ENCODE measurements around the gene FRMD1. TPM values are rescaled to one million over a fixed set of nuclear protein-coding genes. Genes with fewer than 3 reads are reported as not detected.

The FRMD1 gene
- total RNA-seq, 1 donor from 2014 or later: not detected

- Mint-ChIP-seq H3K27ac (no peak overlapping the region), H3K4me1 (peaks cover 9% of the 10 kb centered on the region), H3K9me3 (no peaks in the 10 kb centered on the region), H3K27me3 (ENCODE audit: insufficient read depth, low read depth) (peaks cover 2% of the 10 kb centered on the region), H3K4me3 (no peak overlapping the region), H3K36me3 (no peaks in the 10 kb centered on the region)
- Histone ChIP-seq H3K4me2 (no peak overlapping the region), H3K79me2 (ENCODE audit: low read depth) (no peaks in the 10 kb centered on the region), H3K4me1 (no peaks in the 10 kb centered on the region), H3K27me3 (no peaks in the 10 kb centered on the region), H3K9ac (no peak overlapping the region), H2AFZ (replicated peaks) (no peak overlapping the region), H3K9me3 (ENCODE audit: low read depth) (no peaks in the 10 kb centered on the region), H3K36me3 (no peaks in the 10 kb centered on the region), H3K4me3 (no peak overlapping the region), H3K27ac (no peak overlapping the region), H4K20me1 (ENCODE audit: low read depth) (no peaks in the 10 kb centered on the region), H3F3A (ENCODE audit: low read depth) (no peaks in the 10 kb centered on the region)
- no peak for DNase-seq (ENCODE audit: low spot score)
- no peak for TF ChIP-seq EZH2phosphoT487 (IDR thresholded peaks at IDR 0.05)
- no peak for TF ChIP-seq CTCF (IDR thresholded peaks at IDR 0.05)
- TF ChIP-seq EZH2 (IDR thresholded peaks at IDR 0.05): no peak
These were observed 30.9 kb downstream of the FRMD1 start for GRCh38 chr6:168047841-168048723.

- no peaks in the 10 kb centered on the region for H4K20me1 ChIP-seq (ENCODE audit: low read depth)
- H3K27me3 Mint-ChIP-seq (ENCODE audit: insufficient read depth, low read depth): peaks cover 2% of the 10 kb centered on the region
- H3K36me3 Mint-ChIP-seq: no peaks in the 10 kb centered on the region
- no peak overlapping the region for H3K4me2 ChIP-seq
- no peak overlapping the region for H3K4me3 ChIP-seq
- H3K4me1 ChIP-seq: no peaks in the 10 kb centered on the region
- H3K9ac ChIP-seq: no peak overlapping the region
- H3K4me3 Mint-ChIP-seq: no peak overlapping the region
- H3K9me3 Mint-ChIP-seq: peaks cover 1% of the 10 kb centered on the region
- H3K27ac ChIP-seq: no peak overlapping the region
- H3K36me3 ChIP-seq: no peaks in the 10 kb centered on the region
- DNase-seq (ENCODE audit: low spot score): no peak
- H3K79me2 ChIP-seq (ENCODE audit: low read depth): no peaks in the 10 kb centered on the region
- H3K27ac Mint-ChIP-seq: no peak overlapping the region
- H2AFZ ChIP-seq (replicated peaks): no peak overlapping the region
- TF ChIP-seq EZH2 (IDR thresholded peaks at IDR 0.05) (no peak), CTCF (IDR thresholded peaks at IDR 0.05) (no peak), EZH2phosphoT487 (IDR thresholded peaks at IDR 0.05) (no peak)
- no peaks in the 10 kb centered on the region for H3K9me3 ChIP-seq (ENCODE audit: low read depth)
- H3K27me3 ChIP-seq: no peaks in the 10 kb centered on the region
- peaks cover 8% of the 10 kb centered on the region for H3K4me1 Mint-ChIP-seq
- no peaks in the 10 kb centered on the region for H3F3A ChIP-seq (ENCODE audit: low read depth)
These were observed 32.3 kb downstream of the FRMD1 start for GRCh38 chr6:168046696-168047095.

DNA sequence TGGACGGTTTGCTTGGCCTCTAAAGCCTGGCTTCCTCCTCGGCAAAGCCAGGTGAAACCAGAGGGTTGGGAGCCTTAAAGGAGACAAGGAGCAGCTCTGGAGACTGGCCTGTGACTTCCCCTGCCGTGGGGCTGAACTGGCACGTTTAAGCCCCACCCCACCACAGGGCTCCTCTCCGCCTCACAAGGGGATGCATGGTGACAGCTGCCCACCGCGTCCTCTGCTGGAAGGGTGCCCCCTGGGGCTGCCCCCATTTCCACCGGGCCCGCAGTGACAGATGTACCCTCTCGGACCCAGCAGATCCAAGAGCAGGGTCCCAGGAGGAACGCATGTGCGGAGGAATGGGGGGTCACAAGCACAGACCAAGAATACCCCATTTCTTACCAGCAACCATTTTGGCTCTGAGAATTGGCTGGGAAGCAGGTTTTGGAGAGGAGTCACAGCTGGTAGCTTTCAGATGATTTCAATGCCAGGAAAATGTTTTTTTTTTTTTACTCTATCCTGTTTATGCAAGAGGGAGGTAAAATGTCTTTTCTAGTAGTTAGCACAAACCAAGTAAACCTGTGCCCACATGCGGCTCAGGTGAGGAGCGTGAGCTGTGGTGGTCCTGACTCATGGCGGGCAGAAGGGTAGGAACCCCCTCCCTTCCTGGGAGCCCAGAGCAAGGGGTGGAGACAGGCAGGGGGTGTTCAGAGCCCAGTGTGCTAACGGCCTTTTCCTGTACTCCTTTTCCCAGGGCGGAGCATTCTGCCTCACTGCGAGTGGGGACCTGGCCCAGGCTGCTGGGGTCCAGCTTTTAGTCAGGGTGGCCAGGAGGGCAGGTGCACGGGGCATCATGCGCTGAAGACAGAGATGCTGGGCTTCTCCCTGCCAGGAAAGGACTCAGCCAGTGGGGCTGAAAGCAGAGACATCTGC is 33.0 kb downstream of the FRMD1 start:
- Histone ChIP-seq H3K27me3 (no peaks in the 10 kb centered on the region), H3K36me3 (no peaks in the 10 kb centered on the region), H3K4me2 (no peak overlapping the region), H3F3A (ENCODE audit: low read depth) (no peaks in the 10 kb centered on the region), H3K9ac (no peak overlapping the region), H3K9me3 (ENCODE audit: low read depth) (no peaks in the 10 kb centered on the region), H4K20me1 (ENCODE audit: low read depth) (no peaks in the 10 kb centered on the region), H3K27ac (no peak overlapping the region), H3K4me1 (no peaks in the 10 kb centered on the region), H3K79me2 (ENCODE audit: low read depth) (no peaks in the 10 kb centered on the region), H2AFZ (replicated peaks) (no peak overlapping the region), H3K4me3 (no peak overlapping the region)
- no peak for DNase-seq (ENCODE audit: low spot score)
- no peak overlapping the region for H3K27ac Mint-ChIP-seq
- H3K9me3 Mint-ChIP-seq: peaks cover 8% of the 10 kb centered on the region
- H3K4me3 Mint-ChIP-seq: no peak overlapping the region
- peaks cover 8% of the 10 kb centered on the region for H3K4me1 Mint-ChIP-seq
- TF ChIP-seq EZH2 (IDR thresholded peaks at IDR 0.05) (no peak), CTCF (IDR thresholded peaks at IDR 0.05) (no peak), EZH2phosphoT487 (IDR thresholded peaks at IDR 0.05) (no peak)
- H3K27me3 Mint-ChIP-seq (ENCODE audit: insufficient read depth, low read depth): peaks cover 2% of the 10 kb centered on the region
- no peaks in the 10 kb centered on the region for H3K36me3 Mint-ChIP-seq

Measured in neural progenitor cell (in vitro differentiated cells).